ELF-1 (cell line): ENCODE results near the gene HOXD13.

ENCODE experiments used
- DNase-seq: peaks from one replicate; pipeline ENCODE4 v3.0.0-alpha.2; 2016; ENCODE audit warnings: low read depth, low spot score

The HOXD13 gene

GRCh38 chr2:176080540-176081375 is 11.8 kb upstream of the HOXD13 start:
- DNase-seq = peak; percentile 60

GRCh38 chr2:176081376-176081836 is 11.1 kb upstream of the HOXD13 start:
- DNase-seq = no peak

GRCh38 chr2:176081837-176082524 is 10.5 kb upstream of the HOXD13 start:
- DNase-seq = peak; percentile 78

- DNase-seq = no peak
These were observed 10.0 kb upstream of the HOXD13 start for GRCh38 chr2:176082525-176082823.

GRCh38 chr2:176082824-176083751 is 9.4 kb upstream of the HOXD13 start:
- DNase-seq = peak; percentile 76

GRCh38 chr2:176083796-176084261 is 8.7 kb upstream of the HOXD13 start, which contains the start of gene EVX2:
Gene EVX2 (minus strand): TSS chr2:176083962. CDS start chr2:176083776, 186 bp downstream.
- peak; percentile 44 for DNase-seq

GRCh38 chr2:176084611-176085119 is 7.9 kb upstream of the HOXD13 start:
- DNase-seq = no peak

GRCh38 chr2:176085120-176085788 is 7.3 kb upstream of the HOXD13 start:
- DNase-seq = peak; percentile 49

- peak; percentile 69 for DNase-seq
These were observed 6.4 kb upstream of the HOXD13 start for GRCh38 chr2:176085861-176086771.

GRCh38 chr2:176087330-176088047 is 5.0 kb upstream of the HOXD13 start:
- peak; percentile 11 for DNase-seq

- DNase-seq = peak; percentile 75
These were observed 4.2 kb upstream of the HOXD13 start for GRCh38 chr2:176088048-176088936.

GRCh38 chr2:176088937-176089842 is 3.3 kb upstream of the HOXD13 start:
- no peak for DNase-seq

- DNase-seq = no peak
These were observed 2.6 kb upstream of the HOXD13 start for GRCh38 chr2:176089843-176090395.

- no peak for DNase-seq
These were observed 1.7 kb upstream of the HOXD13 start for GRCh38 chr2:176090862-176091261.

- DNase-seq = peak; percentile 40
These were observed 927 bp upstream of the HOXD13 start for GRCh38 chr2:176091329-176092258.
